CD4-positive, alpha-beta memory T cell (primary cell): ENCODE data around the gene DHRS13. TPM values are rescaled to one million over a fixed set of nuclear protein-coding genes. Genes with fewer than 3 reads are reported as not detected.

Experiments used
- CTCF ChIA-PET: fragments of 350-600 bp; sonication (Branson Sonifier 250); formaldehyde crosslinking; loops from one replicate; lab custom pipeline; 2021; ENCODE audit warnings: inconsistent platforms; ENCODE audit not compliant: partially characterized antibody; lab: Charles Lee
- POLR2A ChIA-PET: fragments of 350-600 bp; sonication (Branson Sonifier 250); formaldehyde crosslinking; loops from one replicate; lab custom pipeline; 2021; ENCODE audit not compliant: partially characterized antibody; lab: Charles Lee
- DNase-seq, 5 donors: peaks; one replicate each; pipeline versions ENCODE4 v3.0.0 to v3.0.0-alpha.2; 2020 to 2022; ENCODE audit warnings: mixed read lengths in 1 of 5
- H3K27ac ChIP-seq: one replicate; pipeline ENCODE4 v1.7.0; 2013; ENCODE audit warnings: low read depth, low read length
- H3K27me3 ChIP-seq: 2 replicates; pipeline ENCODE4 v1.7.0; 2013; ENCODE audit warnings: mild to moderate bottlenecking, low read length, moderate library complexity; ENCODE audit not compliant: insufficient read depth
- H3K36me3 ChIP-seq: 2 replicates; pipeline ENCODE4 v1.7.0; 2013; ENCODE audit warnings: mild to moderate bottlenecking, low read length, moderate library complexity; ENCODE audit not compliant: insufficient read depth
- H3K4me1 ChIP-seq: 2 replicates; pipeline ENCODE4 v1.7.0; 2013; ENCODE audit warnings: mild to moderate bottlenecking, low read length, moderate library complexity; ENCODE audit not compliant: insufficient read depth
- H3K4me3 ChIP-seq, 2 donors: one replicate each; pipeline ENCODE4 v1.7.0; 2013; ENCODE audit warnings: low read length in 2 of 2, mild to moderate bottlenecking in 1 of 2
- H3K9me3 ChIP-seq, 2 donors: one replicate each; pipeline ENCODE4 v1.7.0; 2013; ENCODE audit warnings: low read length in 2 of 2, control low read depth in 1 of 2; ENCODE audit not compliant: control insufficient read depth in 1 of 2
- H3K27ac Mint-ChIP-seq, 7 donors: one replicate each; pipeline ENCODE4 v1.8.0; 2020 to 2021; ENCODE audit warnings: mixed read lengths in 7 of 7, mild to moderate bottlenecking in 6 of 7, inconsistent platforms in 3 of 7, moderate library complexity in 3 of 7
- H3K27me3 Mint-ChIP-seq, 2 donors: one replicate each; pipeline ENCODE4 v1.8.0; 2020 to 2021; ENCODE audit warnings: mixed read lengths in 2 of 2
- H3K36me3 Mint-ChIP-seq, 2 donors: one replicate each; pipeline ENCODE4 v1.8.0; 2020 to 2021; ENCODE audit warnings: mixed read lengths in 2 of 2, inconsistent platforms in 1 of 2, mild to moderate bottlenecking in 1 of 2
- H3K4me1 Mint-ChIP-seq, 4 donors: one replicate each; pipeline ENCODE4 v1.8.0; 2020 to 2021; ENCODE audit warnings: mixed read lengths in 4 of 4, mild to moderate bottlenecking in 1 of 4
- H3K4me3 Mint-ChIP-seq, 8 donors: one replicate each; pipeline ENCODE4 v1.8.0; 2020 to 2021; ENCODE audit warnings: mixed read lengths in 8 of 8, mild to moderate bottlenecking in 7 of 8, moderate library complexity in 6 of 8, inconsistent platforms in 3 of 8
- H3K9me3 Mint-ChIP-seq, 8 donors: one replicate each; pipeline ENCODE4 v1.8.0; 2020 to 2021; ENCODE audit warnings: mixed read lengths in 8 of 8, mild to moderate bottlenecking in 5 of 8, inconsistent platforms in 3 of 8, moderate library complexity in 1 of 8
- intact Hi-C: fragments of 100-400 bp; cut with micrococcal nuclease; formaldehyde crosslinking; loops from one replicate; pipeline ENCODE4 v1.15.1; 2023
- polyA plus RNA-seq, 2 donors: library from polyadenylated mRNA; unstranded; fragments of 300-500 nt; fragmentation: Illumina TruSeq; gene quantifications; one replicate each; pipeline ENCODE4 v1.2.3, GENCODE V29; 2021
- total RNA-seq, 2 experiments: library from RNA; stranded (reverse); gene quantifications; one replicate each; pipeline ENCODE4 v1.2.3, GENCODE V29; 2021

DHRS13 gene
- total and polyA plus RNA-seq, 4 experiments from 2014 or later = 15.1 to 49.6 (median 32.1) TPM

DNA sequence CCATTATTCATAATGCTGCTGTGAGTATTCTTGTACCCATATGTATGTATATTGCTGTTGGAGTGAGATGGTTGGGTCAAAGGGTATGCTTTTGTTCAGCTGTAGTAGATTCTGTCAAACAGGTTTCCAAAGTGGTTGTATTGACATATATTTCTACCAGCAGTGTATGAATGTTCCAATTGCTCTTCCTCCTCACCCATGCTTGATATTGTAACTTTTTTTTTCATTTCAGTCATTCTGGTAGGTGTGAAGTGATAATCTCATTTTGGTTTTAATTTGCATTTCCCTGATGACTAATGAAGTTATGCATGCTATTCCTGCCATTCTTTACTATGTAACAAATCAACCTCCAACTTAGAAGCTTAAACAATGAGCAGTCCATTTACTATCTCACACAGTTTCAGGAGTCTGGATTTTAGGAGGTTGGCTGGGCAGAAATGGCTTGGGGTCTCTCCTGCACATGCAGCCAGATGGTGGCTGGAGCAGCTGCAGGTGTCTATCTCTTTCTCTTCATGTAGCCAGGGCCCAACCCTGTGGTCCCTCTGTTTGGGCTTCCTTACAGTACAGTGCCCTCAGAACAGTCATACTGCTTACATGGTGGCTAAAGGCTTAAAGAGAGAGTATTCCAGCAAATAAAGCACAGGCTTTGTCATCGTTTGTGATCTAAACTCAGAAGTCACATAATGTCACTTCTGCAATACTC is 26.9 kb downstream of the DHRS13 start:
- Mint-ChIP-seq H3K4me1 (peaks cover 4 to 14% (median 9%) of the 10 kb centered on the region in 4 donors), H3K27me3 (no peaks in the 10 kb centered on the region), H3K27ac (peak overlapping the region in 1 of 7 donors; percentile 3), H3K4me3 (no peak overlapping the region), H3K9me3 (peaks cover 0 to 2% (median 0%) of the 10 kb centered on the region in 8 donors), H3K36me3 (peaks cover 22 to 31% of the 10 kb centered on the region in 2 donors)
- ChIA-PET CTCF (no interaction called here), POLR2A (interaction anchor here (1.3 kb wide), 1 partner anchor 21 kb away, joined by 8 read pairs; the partner anchor contains the start of gene FLOT2)
- H3K36me3 ChIP-seq = peaks cover 24% of the 10 kb centered on the region
- no peak for DNase-seq
- H3K4me1 ChIP-seq = peaks cover 12% of the 10 kb centered on the region
- no peak overlapping the region for H3K27ac ChIP-seq
- no peak overlapping the region for H3K4me3 ChIP-seq
- no peaks in the 10 kb centered on the region for H3K27me3 ChIP-seq
- H3K9me3 ChIP-seq = no peaks in the 10 kb centered on the region
- intact Hi-C loops = loop anchor here (2.0 kb wide), 1 partner anchor 21 kb away; the partner anchor contains the start of gene FLOT2

- peaks cover 0 to 2% (median 0%) of the 10 kb centered on the region in 8 donors for H3K9me3 Mint-ChIP-seq
Observed at GRCh38 chr17:28874750-28875149, 28.1 kb downstream of the DHRS13 start.

DNA sequence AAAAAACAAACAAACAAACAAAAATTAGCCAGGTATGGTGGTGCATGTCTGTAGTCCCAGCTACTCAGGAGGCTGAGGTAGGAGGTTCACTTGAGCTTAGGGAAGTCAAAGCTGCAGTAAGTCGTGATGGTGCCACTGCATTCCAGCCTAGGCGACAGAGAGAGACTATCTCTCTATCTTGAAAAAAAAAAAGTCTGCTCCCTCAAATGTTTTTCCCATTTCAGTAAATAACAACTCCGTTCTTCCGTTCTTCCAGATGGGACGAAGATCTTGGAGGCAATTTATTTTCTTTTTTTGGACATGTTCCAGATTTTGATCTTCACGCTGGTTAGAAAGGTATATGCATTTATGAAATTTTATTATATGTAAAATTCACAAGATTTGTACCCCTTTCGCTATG is 29.0 kb downstream of the DHRS13 start:
- H3K4me3 Mint-ChIP-seq = no peak overlapping the region
- H3K27ac Mint-ChIP-seq = no peak overlapping the region
- CTCF ChIA-PET = interaction anchor here (1.2 kb wide), 1 partner anchor 23 kb away, joined by 3 read pairs; no protein-coding TSS in a partner anchor
- Histone ChIP-seq H3K4me3 (no peak overlapping the region), H3K36me3 (peaks cover 3% of the 10 kb centered on the region), H3K9me3 (no peaks in the 10 kb centered on the region), H3K27ac (no peak overlapping the region), H3K4me1 (peaks cover 16% of the 10 kb centered on the region), H3K27me3 (no peaks in the 10 kb centered on the region)
- H3K36me3 Mint-ChIP-seq = peaks cover 7 to 11% of the 10 kb centered on the region in 2 donors
- POLR2A ChIA-PET = no interaction called here
- peaks cover 0 to 2% (median 0%) of the 10 kb centered on the region in 8 donors for H3K9me3 Mint-ChIP-seq
- H3K4me1 Mint-ChIP-seq = peaks cover 5 to 16% (median 11%) of the 10 kb centered on the region in 4 donors
- intact Hi-C loops = no loop called here
- H3K27me3 Mint-ChIP-seq = no peaks in the 10 kb centered on the region
- no peak for DNase-seq

More at GRCh38 chr17:28874750-28875149, 28.1 kb downstream of the DHRS13 start:
- DNase-seq = no peak
- H3K4me1 ChIP-seq = peaks cover 16% of the 10 kb centered on the region
- H3K27me3 ChIP-seq = no peaks in the 10 kb centered on the region
- H3K4me3 ChIP-seq = no peak overlapping the region
- ChIA-PET POLR2A (interaction anchor here (0.6 kb wide), 1 partner anchor 50 kb away, joined by 3 read pairs; no protein-coding TSS in a partner anchor), CTCF (interaction anchor here (1.2 kb wide), 1 partner anchor 22 kb away, joined by 3 read pairs; no protein-coding TSS in a partner anchor)
- no peaks in the 10 kb centered on the region for H3K9me3 ChIP-seq
- H3K27ac ChIP-seq = no peak overlapping the region
- H3K27ac Mint-ChIP-seq = no peak overlapping the region
- H3K27me3 Mint-ChIP-seq = no peaks in the 10 kb centered on the region
- H3K4me3 Mint-ChIP-seq = no peak overlapping the region
- H3K36me3 Mint-ChIP-seq = peaks cover 13 to 19% of the 10 kb centered on the region in 2 donors
- peaks cover 5 to 16% (median 11%) of the 10 kb centered on the region in 4 donors for H3K4me1 Mint-ChIP-seq
- intact Hi-C loops = no loop called here
- peaks cover 12% of the 10 kb centered on the region for H3K36me3 ChIP-seq

DNA sequence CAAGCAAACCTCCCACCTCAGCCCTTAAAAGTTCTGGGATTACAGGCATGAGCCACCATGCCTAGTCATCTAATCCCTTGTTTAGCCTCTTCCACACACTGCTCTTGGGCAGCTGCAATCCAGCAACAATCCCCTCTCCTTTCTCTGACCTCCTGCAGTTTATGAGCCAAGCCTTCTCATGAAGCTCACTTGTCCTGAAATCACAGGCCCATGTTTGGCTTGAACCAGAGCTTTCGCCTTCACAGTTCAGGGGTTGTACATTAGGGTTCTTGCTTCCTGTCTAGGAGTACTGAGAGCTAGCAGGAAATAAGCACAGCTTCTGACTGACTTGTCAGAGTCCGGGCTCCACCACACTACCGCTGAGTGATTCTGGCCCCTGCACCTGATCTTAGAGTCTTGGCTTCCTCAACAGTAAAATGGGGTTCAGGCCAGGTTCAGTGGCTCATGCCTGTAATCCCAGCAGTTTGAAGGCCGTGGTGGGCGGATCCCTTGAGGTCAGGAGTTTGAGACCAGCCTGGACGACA is 31.8 kb downstream of the DHRS13 start:
- Histone ChIP-seq H3K27me3 (no peaks in the 10 kb centered on the region), H3K4me3 (no peak overlapping the region), H3K27ac (peak overlapping the region; percentile 22), H3K9me3 (no peaks in the 10 kb centered on the region), H3K36me3 (no peaks in the 10 kb centered on the region), H3K4me1 (peaks cover 16% of the 10 kb centered on the region)
- no peaks in the 10 kb centered on the region for H3K36me3 Mint-ChIP-seq
- POLR2A ChIA-PET = interaction anchor here (1.0 to 2.5 kb wide), 7 partner anchors 12 to 32 kb away, joined by 3 to 27 read pairs (median 5); partner anchors contain the start of genes DHRS13 and FLOT2
- CTCF ChIA-PET = interaction anchor here (1.0 to 1.8 kb wide), 7 partner anchors 11 to 107 kb away, joined by 3 to 10 read pairs (median 3); no protein-coding TSS in a partner anchor
- H3K4me1 Mint-ChIP-seq = peaks cover 5 to 16% (median 11%) of the 10 kb centered on the region in 4 donors
- DNase-seq = peak in 4 of 5 donors; percentile 23 to 40 (median 38)
- H3K9me3 Mint-ChIP-seq = no peaks in the 10 kb centered on the region
- H3K4me3 Mint-ChIP-seq = peak overlapping the region in 6 of 8 donors; percentile 21 to 71 (median 63)
- peak overlapping the region; percentile 33 to 99 (median 94) for H3K27ac Mint-ChIP-seq
- H3K27me3 Mint-ChIP-seq = no peaks in the 10 kb centered on the region
- intact Hi-C loops = no loop called here

GRCh38 chr17:28867276-28867675 is 35.6 kb downstream of the DHRS13 start:
- Mint-ChIP-seq H3K36me3 (peaks cover under 1 to 3% of the 10 kb centered on the region in 2 donors), H3K4me3 (no peak overlapping the region), H3K4me1 (peaks cover 5 to 12% (median 7%) of the 10 kb centered on the region in 4 donors), H3K9me3 (no peaks in the 10 kb centered on the region), H3K27me3 (no peaks in the 10 kb centered on the region), H3K27ac (no peak overlapping the region)
- Histone ChIP-seq H3K4me3 (no peak overlapping the region), H3K27ac (no peak overlapping the region), H3K36me3 (no peaks in the 10 kb centered on the region), H3K27me3 (no peaks in the 10 kb centered on the region), H3K9me3 (no peaks in the 10 kb centered on the region), H3K4me1 (peaks cover 16% of the 10 kb centered on the region)
- DNase-seq = no peak
- intact Hi-C loops = no loop called here
- POLR2A ChIA-PET = no interaction called here
- CTCF ChIA-PET = no interaction called here

- no peak overlapping the region for H3K27ac Mint-ChIP-seq
- no peaks in the 10 kb centered on the region for H3K36me3 ChIP-seq
Observed at GRCh38 chr17:28865946-28866752, 36.7 kb downstream of the DHRS13 start.

More at GRCh38 chr17:28865946-28866752, 36.7 kb downstream of the DHRS13 start:
- Mint-ChIP-seq H3K4me1 (peaks cover 3 to 5% (median 3%) of the 10 kb centered on the region in 4 donors), H3K36me3 (peaks cover 6 to 10% of the 10 kb centered on the region in 2 donors), H3K4me3 (no peak overlapping the region), H3K27me3 (no peaks in the 10 kb centered on the region), H3K9me3 (no peaks in the 10 kb centered on the region)
- DNase-seq = no peak
- ChIA-PET CTCF (interaction anchor here (1.1 kb wide), 1 partner anchor 31 kb away, joined by 3 read pairs; the partner anchor contains the start of gene FLOT2), POLR2A (interaction anchor here (0.9 kb wide), 1 partner anchor 27 kb away, joined by 3 read pairs; no protein-coding TSS in a partner anchor)
- Histone ChIP-seq H3K27ac (no peak overlapping the region), H3K9me3 (no peaks in the 10 kb centered on the region), H3K4me3 (no peak overlapping the region), H3K4me1 (peaks cover 6% of the 10 kb centered on the region), H3K27me3 (no peaks in the 10 kb centered on the region)
- intact Hi-C loops = no loop called here
